Hepatocyte (in vitro differentiated cells): ENCODE measurements around the gene DAAM2. TPM values are rescaled to one million over a fixed set of nuclear protein-coding genes. Genes with fewer than 3 reads are reported as not detected.

Source experiments
- DNase-seq: peaks from one replicate; pipeline ENCODE4 v3.0.0-alpha.2; 2016; ENCODE audit warnings: low spot score
- H2AFZ ChIP-seq: fragments of 200-600 bp; sonication (generic); 2 replicates; pipeline ENCODE4 v1.6.0; 2016; ENCODE audit warnings: antibody characterized with exemption, mild to moderate bottlenecking
- H3K27ac ChIP-seq: fragments of 200-600 bp; sonication (generic); 2 replicates; pipeline ENCODE4 v1.5.1; 2016; ENCODE audit warnings: mild to moderate bottlenecking
- H3K27me3 ChIP-seq: fragments of 200-600 bp; sonication (generic); 2 replicates; pipeline ENCODE4 v1.6.1; 2016
- H3K36me3 ChIP-seq: fragments of 200-600 bp; sonication (generic); replicated peaks from 2 replicates; pipeline ENCODE4 v1.5.1; 2016; ENCODE audit warnings: low read depth; ENCODE audit not compliant: insufficient read depth
- H3K4me1 ChIP-seq: fragments of 200-600 bp; sonication (generic); 2 replicates; pipeline ENCODE4 v1.5.1; 2016; ENCODE audit warnings: mild to moderate bottlenecking, moderate library complexity; ENCODE audit not compliant: insufficient read depth
- H3K4me2 ChIP-seq: fragments of 200-600 bp; sonication (generic); 2 replicates; pipeline ENCODE4 v1.6.0; 2016
- H3K4me3 ChIP-seq: fragments of 200-600 bp; sonication (generic); 2 replicates; pipeline ENCODE4 v1.5.1; 2016; ENCODE audit warnings: mild to moderate bottlenecking
- H3K79me2 ChIP-seq: fragments of 200-600 bp; sonication (generic); 2 replicates; pipeline ENCODE4 v1.6.0; 2017; ENCODE audit warnings: mild to moderate bottlenecking
- H3K9me2 ChIP-seq: fragments of 200-600 bp; sonication (generic); replicated peaks from 2 replicates; pipeline ENCODE4 v1.6.0; 2017; ENCODE audit warnings: mild to moderate bottlenecking; ENCODE audit not compliant: insufficient read depth
- H3K9me3 ChIP-seq: fragments of 200-600 bp; sonication (generic); 2 replicates; pipeline ENCODE4 v1.5.1; 2016; ENCODE audit warnings: low read depth, mild to moderate bottlenecking
- H4K20me1 ChIP-seq: fragments of 200-600 bp; sonication (generic); 2 replicates; pipeline ENCODE4 v1.6.0; 2016; ENCODE audit warnings: mild to moderate bottlenecking; ENCODE audit not compliant: insufficient read depth, poor library complexity, severe bottlenecking
- CTCF ChIP-seq: fragments of 200-600 bp; sonication (generic); IDR thresholded peaks from 2 replicates; pipeline ENCODE4 v1.5.1; 2016; ENCODE audit warnings: antibody characterized with exemption, mild to moderate bottlenecking; ENCODE audit not compliant: poor library complexity
- EZH2 ChIP-seq: fragments of 200-600 bp; sonication (generic); IDR thresholded peaks from 2 replicates; pipeline ENCODE4 v1.6.1; 2016; ENCODE audit warnings: antibody characterized with exemption, mild to moderate bottlenecking, borderline replicate concordance
- EZH2phosphoT487 ChIP-seq: fragments of 200-600 bp; sonication (generic); IDR thresholded peaks from one replicate; pipeline ENCODE4 v1.6.1; 2018; ENCODE audit warnings: antibody characterized with exemption, mild to moderate bottlenecking, low read depth, moderate library complexity; ENCODE audit not compliant: unreplicated experiment, severe bottlenecking
- WGBS: methylation state at CpG from one replicate; pipeline ENCODE4 v1.1.6; 2016; ENCODE audit warnings: low lambda C conversion rate; ENCODE audit errors: missing lambda C conversion rate; 5-methylcytosine and 5-hydroxymethylcytosine counted together
- polyA plus RNA-seq: library from polyadenylated mRNA; unstranded; fragments of >200 nt; fragmentation: Nextera tagmentation; extraction: Ambion mirVana; gene quantifications from 2 replicates; pipeline ENCODE4 v1.2.1, GENCODE V29; 2016
- total RNA-seq: library from RNA; depleted of rRNA; stranded (reverse); fragments of >200 nt; gene quantifications from 2 replicates; pipeline ENCODE4 v1.2.3, GENCODE V29; 2014

The DAAM2 gene
- total and polyA plus RNA-seq, 2 experiments from 2014 or later = 11.7 to 15.1 TPM

- Histone ChIP-seq H3K9me3 (no peaks in the 10 kb centered on the region), H3K4me1 (peaks cover 6% of the 10 kb centered on the region), H3K27ac (no peak overlapping the region), H3K4me3 (no peak overlapping the region), H3K9me2 (no peaks in the 10 kb centered on the region), H2AFZ (no peak overlapping the region), H3K4me2 (no peak overlapping the region), H4K20me1 (no peaks in the 10 kb centered on the region), H3K79me2 (no peaks in the 10 kb centered on the region), H3K36me3 (no peaks in the 10 kb centered on the region), H3K27me3 (no peaks in the 10 kb centered on the region)
- no peak for TF ChIP-seq EZH2phosphoT487
- no peak for TF ChIP-seq EZH2
- TF ChIP-seq CTCF = no peak
- 80% methylated on average over 7 of the region's 7 CpGs for WGBS
- no peak for DNase-seq
These were observed 29.8 kb downstream of the DAAM2 start for GRCh38 chr6:39821742-39822532.

DNA sequence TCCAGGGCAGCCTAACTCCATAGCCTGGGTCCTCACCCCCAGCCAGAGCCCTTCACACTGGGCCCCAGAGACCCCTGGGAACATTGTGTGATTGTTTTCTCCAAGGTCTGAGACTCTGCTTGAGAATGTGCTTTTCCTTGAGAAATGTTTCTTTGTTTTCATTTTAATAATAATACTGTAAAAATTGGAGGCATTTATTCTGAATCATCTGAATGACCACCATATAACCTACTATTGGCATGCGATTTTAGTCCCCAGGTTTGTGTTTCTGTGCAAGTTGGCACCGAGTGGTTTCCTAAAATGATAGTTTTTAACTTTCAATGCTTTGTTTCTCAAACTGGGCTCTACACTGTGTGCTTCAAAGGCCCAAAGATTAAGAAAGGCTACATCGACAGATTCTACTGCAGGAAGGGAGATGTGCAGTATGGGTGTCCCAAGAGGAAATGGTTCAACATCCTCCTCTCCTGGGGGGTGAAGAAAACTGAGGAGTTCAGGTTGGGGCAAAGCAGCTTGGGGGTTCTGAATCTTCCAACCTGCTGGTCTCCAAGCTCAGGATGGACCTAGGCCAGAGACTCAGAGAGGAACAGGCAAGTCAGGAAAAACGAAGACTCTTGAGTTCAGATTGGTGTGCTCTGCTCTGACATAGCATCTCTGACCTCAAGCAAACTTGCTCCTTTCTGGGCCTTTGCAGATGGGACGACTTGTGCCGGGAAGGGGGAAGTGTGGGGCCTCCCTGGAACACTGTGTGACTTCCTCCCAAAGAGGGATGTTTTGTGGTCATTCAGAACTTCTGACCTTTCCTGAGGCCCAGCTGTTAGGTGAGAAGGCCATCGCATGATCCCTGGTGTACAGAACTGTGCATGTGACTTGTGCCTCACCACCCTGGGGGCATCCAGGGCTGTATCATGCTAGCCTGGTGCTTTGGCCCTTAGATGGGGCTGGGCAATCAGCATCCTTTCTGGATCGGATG is 31.0 kb downstream of the DAAM2 start:
- 93% methylated on average over 8 of the region's 8 CpGs for WGBS
- DNase-seq = no peak
- Histone ChIP-seq H3K79me2 (no peaks in the 10 kb centered on the region), H3K4me2 (no peak overlapping the region), H3K9me3 (no peaks in the 10 kb centered on the region), H3K9me2 (no peaks in the 10 kb centered on the region), H2AFZ (no peak overlapping the region), H3K27me3 (no peaks in the 10 kb centered on the region), H3K27ac (no peak overlapping the region), H3K4me3 (no peak overlapping the region), H4K20me1 (no peaks in the 10 kb centered on the region), H3K36me3 (no peaks in the 10 kb centered on the region), H3K4me1 (peaks cover 6% of the 10 kb centered on the region)
- TF ChIP-seq CTCF (no peak), EZH2 (no peak), EZH2phosphoT487 (no peak)

- Histone ChIP-seq H3K27me3 (no peaks in the 10 kb centered on the region), H3K4me3 (no peak overlapping the region), H2AFZ (no peak overlapping the region), H3K4me2 (no peak overlapping the region), H3K27ac (no peak overlapping the region), H4K20me1 (no peaks in the 10 kb centered on the region), H3K36me3 (no peaks in the 10 kb centered on the region), H3K4me1 (peaks cover 6% of the 10 kb centered on the region), H3K79me2 (no peaks in the 10 kb centered on the region), H3K9me3 (no peaks in the 10 kb centered on the region), H3K9me2 (no peaks in the 10 kb centered on the region)
- no peak for DNase-seq
- WGBS = 70% methylated on average over 9 of the region's 9 CpGs
- no peak for TF ChIP-seq EZH2phosphoT487
- no peak for TF ChIP-seq EZH2
- TF ChIP-seq CTCF = no peak
These were observed 32.1 kb downstream of the DAAM2 start for GRCh38 chr6:39824030-39824926.
